Measurements from ENCODE around the gene ABLIM2. TPM values are rescaled to one million over a fixed set of nuclear protein-coding genes. Genes with fewer than 3 reads are reported as not detected.

Gene ABLIM2
- total and polyA plus RNA-seq, 10 of the 15 experiments (the other 5 are each of a cell fraction or from before 2014, with no cell fraction given) = 0.03 to 0.15 (median 0.05) TPM; not detected in 7

DNA sequence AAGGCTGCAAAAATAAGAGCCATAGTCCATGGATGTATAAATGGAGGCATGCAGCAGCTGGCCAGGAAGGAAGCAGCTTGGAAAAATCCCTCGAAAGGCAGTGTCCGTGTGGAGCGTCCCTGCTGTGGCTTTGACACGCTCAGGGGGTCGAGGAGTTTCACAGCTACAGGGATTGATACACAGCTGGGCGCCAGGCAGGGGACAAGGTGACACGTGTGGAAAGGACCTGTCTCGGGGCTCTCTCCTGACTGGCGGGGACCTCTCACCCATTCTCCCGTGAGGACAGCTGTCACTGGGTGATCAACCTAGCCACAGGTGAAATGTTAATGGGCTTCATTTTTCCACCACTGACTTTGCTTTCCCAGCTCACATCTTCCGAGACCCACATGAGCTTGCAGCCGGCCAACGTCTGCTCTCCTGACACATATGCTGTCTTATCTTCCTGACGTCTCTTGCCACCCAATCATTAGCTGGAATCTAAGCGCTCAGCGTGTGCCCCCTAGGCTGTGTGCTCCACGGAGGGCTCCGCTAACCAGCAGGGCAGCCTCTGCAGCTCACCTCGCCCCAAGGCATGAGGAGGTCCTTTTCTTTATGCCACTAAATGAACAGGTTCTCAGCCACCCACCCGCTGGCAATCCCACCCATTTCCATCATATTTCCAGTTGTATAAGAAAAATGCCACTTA, 129.6 kb downstream of the ABLIM2 start:
- no peaks in the 10 kb centered on the region for H3K9me3 ChIP-seq (replicated peaks; ENCODE audit: control insufficient read depth, insufficient read depth, low read length)
- ChIA-PET RAD21 (ENCODE audit: unreplicated experiment) (no interaction called here), CTCF (no interaction called here), POLR2A (no interaction called here), SMC1A (ENCODE audit: uncharacterized antibody, unreplicated experiment) (no interaction called here)
- no peaks in the 10 kb centered on the region for H3K27me3 ChIP-seq (replicated peaks in 1 of 2; ENCODE audit: control insufficient read depth in 2 of 2, insufficient read depth in 2 of 2, low read length in 1 of 2)
- no peak for TF ChIP-seq HCFC1 (IDR thresholded peaks at IDR 0.05; ENCODE audit: low read length)
- no peak for TF ChIP-seq ASH2L (IDR thresholded peaks at IDR 0.05; ENCODE audit: borderline replicate concordance, low read depth)
- TF ChIP-seq NFYB (IDR thresholded peaks at IDR 0.05; ENCODE audit: insufficient read depth, low read depth, low read length) = no peak
- TF ChIP-seq NBN (IDR thresholded peaks at IDR 0.05) = no peak
- no peak for TF ChIP-seq EGR1 (IDR thresholded peaks at IDR 0.05; ENCODE audit: borderline replicate concordance in 1 of 2, low read depth in 2 of 2, low read length in 2 of 2)
- no peak for TF ChIP-seq EED (IDR thresholded peaks at IDR 0.05; ENCODE audit: low read depth)
- TF ChIP-seq, protein P1, sequence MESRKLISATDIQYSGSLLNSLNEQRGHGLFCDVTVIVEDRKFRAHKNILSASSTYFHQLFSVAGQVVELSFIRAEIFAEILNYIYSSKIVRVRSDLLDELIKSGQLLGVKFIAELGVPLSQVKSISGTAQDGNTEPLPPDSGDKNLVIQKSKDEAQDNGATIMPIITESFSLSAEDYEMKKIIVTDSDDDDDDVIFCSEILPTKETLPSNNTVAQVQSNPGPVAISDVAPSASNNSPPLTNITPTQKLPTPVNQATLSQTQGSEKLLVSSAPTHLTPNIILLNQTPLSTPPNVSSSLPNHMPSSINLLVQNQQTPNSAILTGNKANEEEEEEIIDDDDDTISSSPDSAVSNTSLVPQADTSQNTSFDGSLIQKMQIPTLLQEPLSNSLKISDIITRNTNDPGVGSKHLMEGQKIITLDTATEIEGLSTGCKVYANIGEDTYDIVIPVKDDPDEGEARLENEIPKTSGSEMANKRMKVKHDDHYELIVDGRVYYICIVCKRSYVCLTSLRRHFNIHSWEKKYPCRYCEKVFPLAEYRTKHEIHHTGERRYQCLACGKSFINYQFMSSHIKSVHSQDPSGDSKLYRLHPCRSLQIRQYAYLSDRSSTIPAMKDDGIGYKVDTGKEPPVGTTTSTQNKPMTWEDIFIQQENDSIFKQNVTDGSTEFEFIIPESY (IDR thresholded peaks at IDR 0.05) = no peak
- no peak for TF ChIP-seq CREM (IDR thresholded peaks at IDR 0.05; ENCODE audit: low read depth)
- no peak for TF ChIP-seq SKIL (IDR thresholded peaks at IDR 0.05; ENCODE audit: low read depth, poor library complexity, severe bottlenecking)
- intact Hi-C loops (cut with micrococcal nuclease; ENCODE audit: unreplicated experiment) (no loop called here), in situ Hi-C loops (cut with MboI) (no loop called here)
- H3K4me3 ChIP-seq = no peak overlapping the region
- H3K79me2 ChIP-seq (ENCODE audit: control insufficient read depth, insufficient read depth, low read length) = no peaks in the 10 kb centered on the region
- no peak overlapping the region for H2AFZ ChIP-seq (ENCODE audit: control insufficient read depth, low read depth, low read length)
- no TSS peak for BruUV-seq (replicated peaks)
- H4K20me1 ChIP-seq (ENCODE audit: control insufficient read depth, insufficient read depth) = no peaks in the 10 kb centered on the region
- H3K4me2 ChIP-seq (ENCODE audit: control insufficient read depth, insufficient read depth) = no peak overlapping the region
- DNase-seq (ENCODE audit: low read depth, low spot score) (no peak), ATAC-seq (no peak), FAIRE-seq (no peak)
- no peak overlapping the region for H3K9ac ChIP-seq (ENCODE audit: control insufficient read depth, insufficient read depth, low read length)
- H3K27ac ChIP-seq (ENCODE audit: control insufficient read depth, insufficient read depth) = no peak overlapping the region
- WGBS (ENCODE audit: insufficient coverage, insufficient replicate concordance, low lambda C conversion rate, missing lambda C conversion rate) = 32% methylated on average over 20 of the region's 20 CpGs
- no peaks in the 10 kb centered on the region for H3K4me1 ChIP-seq (ENCODE audit: control insufficient read depth, insufficient read depth, low read length)
- no peaks in the 10 kb centered on the region for H3K36me3 ChIP-seq (ENCODE audit: control insufficient read depth in 2 of 2, insufficient read depth in 2 of 2, low read length in 1 of 2)
